IPS-11a (cell line): ENCODE data around the gene IFIH1.

ENCODE experiments used
- H3K4me3 ChIP-seq: one replicate; pipeline ENCODE4 v1.5.1; 2013; ENCODE audit warnings: low read depth, low read length, control low read depth

The IFIH1 gene

GRCh38 chr2:162220368-162220767 is 98.1 kb downstream of the IFIH1 start:
- H3K4me3 ChIP-seq, result no peak overlapping the region

GRCh38 chr2:162219426-162219825 is 99.1 kb downstream of the IFIH1 start:
- no peak overlapping the region for H3K4me3 ChIP-seq

GRCh38 chr2:162217598-162217997 is 100.9 kb downstream of the IFIH1 start:
- no peak overlapping the region for H3K4me3 ChIP-seq
